GM12878 (cell line): Measurements from ENCODE around the gene COMMD7.

ENCODE experiments used
- BRCA1 ChIP-seq: IDR thresholded peaks from 2 replicates; pipeline ENCODE4 v1.6.1; 2011; ENCODE audit warnings: low read depth, low read length, improper control_type of control experiment
- CEBPZ ChIP-seq: fragments of 150-350 bp; IDR thresholded peaks from 2 replicates; pipeline ENCODE4 v1.6.1; 2016; ENCODE audit warnings: low read depth, low read length
- CHD1 ChIP-seq: IDR thresholded peaks from 2 replicates; pipeline ENCODE4 v1.6.1; 2012; ENCODE audit warnings: low read depth, low read length, improper control_type of control experiment
- CTCF ChIP-seq, 3 experiments: IDR thresholded peaks in 2 of 3; conservative IDR thresholded peaks in 1 of 3; 2 replicates each; pipeline ENCODE4 v1.5.1; 2011; ENCODE audit warnings: low read depth in 3 of 3, low read length in 3 of 3, mild to moderate bottlenecking in 3 of 3, control low read depth in 2 of 3, moderate library complexity in 2 of 3, inconsistent platforms in 1 of 3, mixed read lengths in 1 of 3; ENCODE audit not compliant: control insufficient read depth in 2 of 3, insufficient read depth in 1 of 3; ENCODE audit errors: extremely low read depth in 1 of 3
- POLR2A ChIP-seq: IDR thresholded peaks from 2 replicates; pipeline ENCODE4 v1.6.1; 2011; ENCODE audit warnings: low read depth, mild to moderate bottlenecking, low read length
- RCOR1 ChIP-seq: conservative IDR thresholded peaks from 2 replicates; pipeline ENCODE4 v1.6.1; 2012; ENCODE audit warnings: low read depth, low read length, improper control_type of control experiment
- SMAD1 ChIP-seq: fragments of 450-650 bp; IDR thresholded peaks from 2 replicates; pipeline ENCODE4 v1.6.1; 2018; ENCODE audit warnings: mild to moderate bottlenecking, low read depth; ENCODE audit not compliant: partially characterized antibody
- SREBF1 ChIP-seq: IDR thresholded peaks from 2 replicates; pipeline ENCODE4 v1.6.1; 2012; ENCODE audit warnings: mild to moderate bottlenecking, low read length

- TF ChIP-seq SMAD1 (no peak), CTCF (IDR thresholded peaks at IDR 0.05 in 2 of 3, conservative IDR thresholded peaks at IDR 0.05 in 1 of 3; ENCODE audit: control insufficient read depth in 2 of 3, extremely low read depth in 1 of 3, insufficient read depth in 1 of 3, low read depth in 3 of 3, low read length in 3 of 3) (no peak), CEBPZ (no peak), POLR2A (no peak), SREBF1 (no peak), BRCA1 (no peak), CHD1 (no peak), RCOR1 (no peak)
Observed at GRCh38 chr20:32790751-32791057, 47.4 kb upstream of the COMMD7 start.
